Activated naive CD4-positive, alpha-beta T cell treated with anti-CD3 and anti-CD28 coated beads for 36 hours (primary cell): Measurements from ENCODE around the gene CTNNA2. TPM values are rescaled to one million over a fixed set of nuclear protein-coding genes. Genes with fewer than 3 reads are reported as not detected.

Experiments used
- CTCF ChIA-PET: fragments of 350-600 bp; sonication (Branson Sonifier 250); formaldehyde crosslinking; loops from one replicate; lab custom pipeline; 2021; ENCODE audit warnings: antibody characterized with exemption; lab: Charles Lee
- DNase-seq: peaks from one replicate; pipeline ENCODE4 v3.0.0-alpha.2; 2020
- H3K27ac Mint-ChIP-seq: one replicate; pipeline ENCODE4 v1.8.0; 2021; ENCODE audit warnings: mild to moderate bottlenecking, mixed read lengths
- H3K27me3 Mint-ChIP-seq: one replicate; pipeline ENCODE4 v1.8.0; 2021; ENCODE audit warnings: low read depth, mixed read lengths
- H3K36me3 Mint-ChIP-seq: one replicate; pipeline ENCODE4 v1.8.0; 2021; ENCODE audit warnings: low read depth, mixed read lengths
- H3K4me1 Mint-ChIP-seq: one replicate; pipeline ENCODE4 v1.8.0; 2021; ENCODE audit warnings: low read depth, mixed read lengths
- H3K4me3 Mint-ChIP-seq: one replicate; pipeline ENCODE4 v1.8.0; 2021; ENCODE audit warnings: mild to moderate bottlenecking, moderate library complexity, mixed read lengths
- H3K9me3 Mint-ChIP-seq: one replicate; pipeline ENCODE4 v1.8.0; 2021; ENCODE audit warnings: mixed read lengths
- intact Hi-C: fragments of 100-400 bp; cut with micrococcal nuclease; formaldehyde crosslinking; loops from one replicate; pipeline ENCODE4 v1.15.1; 2023
- total RNA-seq, 2 experiments: library from RNA; stranded (reverse); gene quantifications; one replicate each; pipeline ENCODE4 v1.2.3, GENCODE V29; 2021

Gene CTNNA2
- total RNA-seq, 2 experiments from 2014 or later: not detected

- Mint-ChIP-seq H3K27me3 (no peaks in the 10 kb centered on the region), H3K27ac (no peak overlapping the region), H3K36me3 (no peaks in the 10 kb centered on the region), H3K4me1 (no peaks in the 10 kb centered on the region), H3K4me3 (no peak overlapping the region), H3K9me3 (peaks cover 1% of the 10 kb centered on the region)
- intact Hi-C loops: no loop called here
- CTCF ChIA-PET: no interaction called here
- no peak for DNase-seq
Measured at GRCh38 chr2:79670198-79670597, 157.3 kb downstream of the CTNNA2 start.

- no peak for DNase-seq
- Mint-ChIP-seq H3K27ac (no peak overlapping the region), H3K4me1 (no peaks in the 10 kb centered on the region), H3K9me3 (peaks cover 2% of the 10 kb centered on the region), H3K36me3 (no peaks in the 10 kb centered on the region), H3K4me3 (no peak overlapping the region), H3K27me3 (no peaks in the 10 kb centered on the region)
- intact Hi-C loops: no loop called here
- CTCF ChIA-PET: no interaction called here
Measured at GRCh38 chr2:79686884-79687283, 174.0 kb downstream of the CTNNA2 start.

- no peaks in the 10 kb centered on the region for H3K36me3 Mint-ChIP-seq
- no peaks in the 10 kb centered on the region for H3K27me3 Mint-ChIP-seq
- peaks cover 7% of the 10 kb centered on the region for H3K9me3 Mint-ChIP-seq
- H3K4me3 Mint-ChIP-seq: no peak overlapping the region
- intact Hi-C loops: no loop called here
- CTCF ChIA-PET: no interaction called here
- no peaks in the 10 kb centered on the region for H3K4me1 Mint-ChIP-seq
- DNase-seq: no peak
- no peak overlapping the region for H3K27ac Mint-ChIP-seq
Measured at GRCh38 chr2:79695248-79695647, 182.4 kb downstream of the CTNNA2 start.

GRCh38 chr2:79697200-79697599 lies 184.3 kb downstream of the CTNNA2 start:
- Mint-ChIP-seq H3K27ac (no peak overlapping the region), H3K36me3 (no peaks in the 10 kb centered on the region), H3K4me3 (no peak overlapping the region), H3K9me3 (peaks cover 10% of the 10 kb centered on the region), H3K4me1 (no peaks in the 10 kb centered on the region), H3K27me3 (no peaks in the 10 kb centered on the region)
- no peak for DNase-seq
- CTCF ChIA-PET: no interaction called here
- intact Hi-C loops: no loop called here

- CTCF ChIA-PET: no interaction called here
- Mint-ChIP-seq H3K36me3 (no peaks in the 10 kb centered on the region), H3K4me3 (no peak overlapping the region), H3K27ac (no peak overlapping the region), H3K4me1 (no peaks in the 10 kb centered on the region), H3K27me3 (no peaks in the 10 kb centered on the region), H3K9me3 (peaks cover 6% of the 10 kb centered on the region)
- intact Hi-C loops: no loop called here
- no peak for DNase-seq
Measured at GRCh38 chr2:79700651-79701050, 187.8 kb downstream of the CTNNA2 start.

GRCh38 chr2:79702905-79703304 lies 190.1 kb downstream of the CTNNA2 start:
- CTCF ChIA-PET: no interaction called here
- peaks cover 11% of the 10 kb centered on the region for H3K9me3 Mint-ChIP-seq
- H3K27me3 Mint-ChIP-seq: no peaks in the 10 kb centered on the region
- intact Hi-C loops: no loop called here
- H3K36me3 Mint-ChIP-seq: no peaks in the 10 kb centered on the region
- H3K4me1 Mint-ChIP-seq: no peaks in the 10 kb centered on the region
- no peak overlapping the region for H3K4me3 Mint-ChIP-seq
- DNase-seq: no peak
- H3K27ac Mint-ChIP-seq: no peak overlapping the region

GRCh38 chr2:79711098-79711497 lies 198.2 kb downstream of the CTNNA2 start:
- CTCF ChIA-PET: no interaction called here
- no peaks in the 10 kb centered on the region for H3K4me1 Mint-ChIP-seq
- H3K27me3 Mint-ChIP-seq: no peaks in the 10 kb centered on the region
- no peak overlapping the region for H3K4me3 Mint-ChIP-seq
- no peak for DNase-seq
- H3K27ac Mint-ChIP-seq: no peak overlapping the region
- peaks cover 11% of the 10 kb centered on the region for H3K9me3 Mint-ChIP-seq
- H3K36me3 Mint-ChIP-seq: no peaks in the 10 kb centered on the region
- intact Hi-C loops: no loop called here

- Mint-ChIP-seq H3K4me1 (no peaks in the 10 kb centered on the region), H3K36me3 (no peaks in the 10 kb centered on the region), H3K4me3 (no peak overlapping the region), H3K27me3 (no peaks in the 10 kb centered on the region), H3K27ac (no peak overlapping the region), H3K9me3 (peaks cover 10% of the 10 kb centered on the region)
- CTCF ChIA-PET: no interaction called here
- intact Hi-C loops: no loop called here
- DNase-seq: no peak
Measured at GRCh38 chr2:79713131-79713785, 200.4 kb downstream of the CTNNA2 start.

- intact Hi-C loops: no loop called here
- H3K27me3 Mint-ChIP-seq: no peaks in the 10 kb centered on the region
- H3K4me3 Mint-ChIP-seq: no peak overlapping the region
- H3K27ac Mint-ChIP-seq: no peak overlapping the region
- no peaks in the 10 kb centered on the region for H3K36me3 Mint-ChIP-seq
- no peaks in the 10 kb centered on the region for H3K4me1 Mint-ChIP-seq
- peaks cover 10% of the 10 kb centered on the region for H3K9me3 Mint-ChIP-seq
- no peak for DNase-seq
- CTCF ChIA-PET: interaction anchor here (0.9 kb wide), 1 partner anchor 360 kb away, joined by 3 read pairs; no protein-coding TSS in a partner anchor
Measured at GRCh38 chr2:79714283-79714682, 201.4 kb downstream of the CTNNA2 start.

GRCh38 chr2:79715338-79715737 lies 202.5 kb downstream of the CTNNA2 start:
- Mint-ChIP-seq H3K4me3 (no peak overlapping the region), H3K9me3 (peaks cover 10% of the 10 kb centered on the region), H3K27ac (no peak overlapping the region), H3K27me3 (no peaks in the 10 kb centered on the region), H3K36me3 (no peaks in the 10 kb centered on the region), H3K4me1 (no peaks in the 10 kb centered on the region)
- intact Hi-C loops: no loop called here
- DNase-seq: no peak
- CTCF ChIA-PET: no interaction called here

- DNase-seq: no peak
- Mint-ChIP-seq H3K27me3 (no peaks in the 10 kb centered on the region), H3K27ac (no peak overlapping the region), H3K36me3 (no peaks in the 10 kb centered on the region), H3K4me1 (no peaks in the 10 kb centered on the region), H3K9me3 (peaks cover 10% of the 10 kb centered on the region), H3K4me3 (no peak overlapping the region)
- CTCF ChIA-PET: no interaction called here
- intact Hi-C loops: no loop called here
Measured at GRCh38 chr2:79716266-79716665, 203.4 kb downstream of the CTNNA2 start.

- intact Hi-C loops: no loop called here
- H3K27ac Mint-ChIP-seq: no peak overlapping the region
- H3K9me3 Mint-ChIP-seq: peaks cover 10% of the 10 kb centered on the region
- H3K27me3 Mint-ChIP-seq: no peaks in the 10 kb centered on the region
- CTCF ChIA-PET: no interaction called here
- DNase-seq: no peak
- H3K4me1 Mint-ChIP-seq: no peaks in the 10 kb centered on the region
- H3K36me3 Mint-ChIP-seq: no peaks in the 10 kb centered on the region
- H3K4me3 Mint-ChIP-seq: no peak overlapping the region
Measured at GRCh38 chr2:79717364-79718007, 204.6 kb downstream of the CTNNA2 start.

- H3K9me3 Mint-ChIP-seq: peaks cover 5% of the 10 kb centered on the region
- no peaks in the 10 kb centered on the region for H3K27me3 Mint-ChIP-seq
- intact Hi-C loops: no loop called here
- CTCF ChIA-PET: no interaction called here
- no peak overlapping the region for H3K27ac Mint-ChIP-seq
- H3K4me3 Mint-ChIP-seq: no peak overlapping the region
- DNase-seq: no peak
- no peaks in the 10 kb centered on the region for H3K4me1 Mint-ChIP-seq
- H3K36me3 Mint-ChIP-seq: no peaks in the 10 kb centered on the region
Measured at GRCh38 chr2:79721061-79721460, 208.2 kb downstream of the CTNNA2 start.
